Measurements from ENCODE around the gene NPAS3.

The NPAS3 gene

GRCh38 chr14:33566082-33566481 lies 627.4 kb downstream of the NPAS3 start:
- DNase-seq: no peak

- DNase-seq: no peak
These were observed 628.5 kb downstream of the NPAS3 start for GRCh38 chr14:33567023-33567728.

- no peak for DNase-seq
These were observed 629.1 kb downstream of the NPAS3 start for GRCh38 chr14:33567731-33568130.

GRCh38 chr14:33568935-33569579 lies 630.4 kb downstream of the NPAS3 start:
- DNase-seq: no peak

GRCh38 chr14:33569821-33570687 lies 631.4 kb downstream of the NPAS3 start:
- no peak for DNase-seq

- DNase-seq: no peak
These were observed 632.1 kb downstream of the NPAS3 start for GRCh38 chr14:33570694-33571310.

- DNase-seq: no peak
These were observed 634.7 kb downstream of the NPAS3 start for GRCh38 chr14:33573301-33573880.

- no peak for DNase-seq
These were observed 637.3 kb downstream of the NPAS3 start for GRCh38 chr14:33576014-33576413.

- no peak for DNase-seq
These were observed 640.0 kb downstream of the NPAS3 start for GRCh38 chr14:33578461-33579216.

GRCh38 chr14:33580231-33580749 lies 641.6 kb downstream of the NPAS3 start:
- DNase-seq: no peak

- DNase-seq: no peak
These were observed 642.2 kb downstream of the NPAS3 start for GRCh38 chr14:33580841-33581240.

- DNase-seq: no peak
These were observed 646.0 kb downstream of the NPAS3 start for GRCh38 chr14:33584697-33585096.

- DNase-seq: no peak
These were observed 648.1 kb downstream of the NPAS3 start for GRCh38 chr14:33586806-33587205.

GRCh38 chr14:33587791-33588190 lies 649.1 kb downstream of the NPAS3 start:
- no peak for DNase-seq

- no peak for DNase-seq
These were observed 650.1 kb downstream of the NPAS3 start for GRCh38 chr14:33588771-33589170.

GRCh38 chr14:33589334-33589733 lies 650.7 kb downstream of the NPAS3 start:
- DNase-seq: no peak

- no peak for DNase-seq
These were observed 652.4 kb downstream of the NPAS3 start for GRCh38 chr14:33590891-33591630.

- DNase-seq: no peak
These were observed 653.6 kb downstream of the NPAS3 start for GRCh38 chr14:33592297-33592696.

- DNase-seq: no peak
These were observed 657.8 kb downstream of the NPAS3 start for GRCh38 chr14:33596211-33597080.

GRCh38 chr14:33598582-33598981 lies 659.9 kb downstream of the NPAS3 start:
- DNase-seq: no peak

Data from activated CD8-positive, alpha-beta memory T cell treated with anti-CD3 and anti-CD28 coated beads, Interleukin-2, amount 50 U/mL, for 4 hours (primary cell).